H1 (cell line): Measurements from ENCODE around the gene KCNMB2. TPM values are rescaled to one million over a fixed set of nuclear protein-coding genes. Genes with fewer than 3 reads are reported as not detected.

Source experiments
- CTCF ChIA-PET: fragments of 300-600 bp; sonication (Branson Sonifier 250); formaldehyde crosslinking; loops from one replicate; lab custom pipeline; 2021; ENCODE audit not compliant: partially characterized antibody; lab: Charles Lee
- POLR2A ChIA-PET: fragments of 300-600 bp; sonication (Branson Sonifier 250); formaldehyde crosslinking; loops from one replicate; lab custom pipeline; 2021; ENCODE audit warnings: inconsistent platforms; ENCODE audit not compliant: partially characterized antibody; lab: Charles Lee
- DNase-seq, 2 experiments: peaks; one replicate each; pipeline versions ENCODE4 v3.0.0 to v3.0.0-alpha.2; 2010 to 2022; ENCODE audit warnings: low spot score in 2 of 2, low read depth in 1 of 2, mixed read lengths in 1 of 2
- FAIRE-seq: peaks from 2 replicates; lab custom pipeline; 2011; peaks lifted over from hg19 to GRCh38; lab: Jason Lieb, UNC
- H2AFZ ChIP-seq: 2 replicates; pipeline ENCODE4 v1.8.1; 2012; ENCODE audit warnings: low read length, inconsistent platforms
- H2AK5ac ChIP-seq: 2 replicates; pipeline ENCODE4 v1.6.1; 2013; ENCODE audit warnings: low read depth, low read length
- H2BK120ac ChIP-seq: replicated peaks from 2 replicates; pipeline ENCODE3; 2013; ENCODE audit warnings: low read depth, low read length, inconsistent platforms
- H2BK12ac ChIP-seq: 2 replicates; pipeline ENCODE4 v1.6.1; 2013; ENCODE audit warnings: low read depth, low read length
- H2BK15ac ChIP-seq: 2 replicates; pipeline ENCODE4 v1.6.1; 2013; ENCODE audit warnings: low read length
- H2BK20ac ChIP-seq: 2 replicates; pipeline ENCODE4 v1.6.1; 2013; ENCODE audit warnings: low read length
- H2BK5ac ChIP-seq: 2 replicates; pipeline ENCODE4 v1.6.1; 2013; ENCODE audit warnings: low read depth, low read length
- H3K14ac ChIP-seq: 2 replicates; pipeline ENCODE4 v1.6.1; 2013; ENCODE audit warnings: inconsistent platforms; ENCODE audit not compliant: insufficient read length
- H3K18ac ChIP-seq: 2 replicates; pipeline ENCODE4 v1.6.1; 2013; ENCODE audit warnings: low read length; ENCODE audit errors: extremely low read depth
- H3K23ac ChIP-seq: 2 replicates; pipeline ENCODE4 v1.6.1; 2013; ENCODE audit warnings: inconsistent platforms; ENCODE audit not compliant: insufficient read length
- H3K23me2 ChIP-seq: 2 replicates; pipeline ENCODE4 v1.6.1; 2013; ENCODE audit warnings: low read depth, low read length
- H3K27ac ChIP-seq: 2 replicates; pipeline ENCODE4 v1.6.1; 2011; ENCODE audit warnings: low read depth, low read length, inconsistent platforms
- H3K27me3 ChIP-seq, 4 experiments: replicated peaks in 1 of 4; 1 replicate in 1 of 4; 2 replicates in 3 of 4; pipeline versions ENCODE4 v1.6.1 to v1.8.1; 2011 to 2013; ENCODE audit warnings: low read length in 3 of 4, mild to moderate bottlenecking in 3 of 4, inconsistent platforms in 2 of 4, mixed read lengths in 2 of 4, moderate library complexity in 1 of 4; ENCODE audit not compliant: control insufficient read depth in 3 of 4, insufficient read depth in 3 of 4; ENCODE audit errors: extremely low read depth in 1 of 4
- H3K36me3 ChIP-seq, 4 experiments: 2 replicates each; pipeline versions ENCODE4 v1.6.1 to v1.8.1; 2011 to 2013; ENCODE audit warnings: mild to moderate bottlenecking in 4 of 4, low read length in 3 of 4, moderate library complexity in 2 of 4, control low read depth in 1 of 4, inconsistent platforms in 1 of 4; ENCODE audit not compliant: insufficient read depth in 4 of 4, control insufficient read depth in 2 of 4
- H3K4ac ChIP-seq: replicated peaks from 2 replicates; pipeline ENCODE3; 2013; ENCODE audit warnings: low read length, low read depth, mixed read lengths, inconsistent platforms; ENCODE audit not compliant: insufficient read length
- H3K4me1 ChIP-seq, 4 experiments: replicated peaks in 1 of 4; 1 replicate in 1 of 4; 2 replicates in 3 of 4; pipeline versions ENCODE4 v1.6.1 to v1.8.1; 2011 to 2013; ENCODE audit warnings: low read length in 3 of 4, inconsistent platforms in 2 of 4, mixed read lengths in 1 of 4; ENCODE audit not compliant: insufficient read depth in 4 of 4, control insufficient read depth in 3 of 4
- H3K4me2 ChIP-seq, 2 experiments: 2 replicates each; pipeline versions ENCODE4 v1.6.1 to v1.8.1; 2011 to 2013; ENCODE audit warnings: low read depth in 2 of 2, low read length in 2 of 2, control low read depth in 1 of 2, inconsistent platforms in 1 of 2, mild to moderate bottlenecking in 1 of 2; ENCODE audit not compliant: insufficient read depth in 1 of 2
- H3K4me3 ChIP-seq, 4 experiments: fragments of 200-600, 300-600 bp in 1 of 4; sonication (generic), shearing (Covaris generic), sonication (Bioruptor Twin) in 1 of 4; 2 replicates each; pipeline versions ENCODE4 v1.5.1 to v1.8.1; 2011 to 2016; ENCODE audit warnings: low read length in 4 of 4, low read depth in 3 of 4, control low read depth in 2 of 4, inconsistent platforms in 2 of 4, mild to moderate bottlenecking in 2 of 4, mixed read lengths in 1 of 4, moderate library complexity in 1 of 4; ENCODE audit not compliant: insufficient read depth in 2 of 4; ENCODE audit errors: extremely low read depth in 1 of 4
- H3K56ac ChIP-seq: replicated peaks from 2 replicates; pipeline ENCODE3; 2013; ENCODE audit warnings: low read depth, mild to moderate bottlenecking, mixed read lengths, low read length, inconsistent platforms; ENCODE audit not compliant: insufficient read length
- H3K79me1 ChIP-seq: 2 replicates; pipeline ENCODE4 v1.6.1; 2013; ENCODE audit warnings: low read depth, low read length, control low read depth
- H3K79me2 ChIP-seq, 2 experiments: 2 replicates each; pipeline versions ENCODE4 v1.6.1 to v1.8.1; 2012 to 2013; ENCODE audit warnings: low read length in 2 of 2, mild to moderate bottlenecking in 2 of 2, inconsistent platforms in 1 of 2; ENCODE audit not compliant: insufficient read depth in 2 of 2, control insufficient read depth in 1 of 2
- H3K9ac ChIP-seq, 4 experiments: replicated peaks in 1 of 4; 1 replicate in 1 of 4; 2 replicates in 3 of 4; pipeline versions ENCODE4 v1.6.1 to v1.8.1; 2011 to 2013; ENCODE audit warnings: low read depth in 3 of 4, low read length in 3 of 4, control low read depth in 2 of 4, mild to moderate bottlenecking in 2 of 4, moderate library complexity in 2 of 4, inconsistent platforms in 1 of 4; ENCODE audit errors: extremely low read depth in 1 of 4
- H3K9me3 ChIP-seq, 2 experiments: 2 replicates each; pipeline versions ENCODE4 v1.6.1 to v1.8.1; 2012 to 2013; ENCODE audit warnings: mild to moderate bottlenecking in 2 of 2, moderate library complexity in 2 of 2, control low read depth in 1 of 2, inconsistent platforms in 1 of 2, low read depth in 1 of 2, low read length in 1 of 2, mixed read lengths in 1 of 2; ENCODE audit not compliant: insufficient read depth in 2 of 2
- H4K20me1 ChIP-seq, 2 experiments: replicated peaks in 1 of 2; 2 replicates each; pipeline versions ENCODE3 to v1.8.1; 2011 to 2013; ENCODE audit warnings: inconsistent platforms in 2 of 2, low read length in 2 of 2, mild to moderate bottlenecking in 1 of 2; ENCODE audit not compliant: insufficient read depth in 2 of 2, control insufficient read depth in 1 of 2
- H4K5ac ChIP-seq: 2 replicates; pipeline ENCODE4 v1.6.1; 2013; ENCODE audit warnings: low read length, low read depth, mixed read lengths, inconsistent platforms; ENCODE audit not compliant: insufficient read length
- H4K8ac ChIP-seq: 2 replicates; pipeline ENCODE4 v1.8.0; 2013; ENCODE audit warnings: mild to moderate bottlenecking, moderate library complexity, low read length, inconsistent platforms; ENCODE audit not compliant: insufficient read depth; ENCODE audit errors: extremely low read depth
- H4K91ac ChIP-seq: replicated peaks from 2 replicates; pipeline ENCODE3; 2013; ENCODE audit warnings: low read length, mixed read lengths, inconsistent platforms; ENCODE audit not compliant: insufficient read length
- CBX8 ChIP-seq: fragments of 300-800, 300-1000 bp; sonication (generic); IDR thresholded peaks from 2 replicates; pipeline ENCODE4 v1.7.1; 2016; ENCODE audit warnings: low read depth, low read length, borderline replicate concordance
- JUN ChIP-seq: IDR thresholded peaks from 2 replicates; pipeline ENCODE4 v1.6.1; 2011; ENCODE audit warnings: low read depth, mild to moderate bottlenecking, improper control_type of control experiment, low read length
- NANOG ChIP-seq: IDR thresholded peaks from 2 replicates; pipeline ENCODE4 v1.6.1; 2011; ENCODE audit warnings: low read length, low read depth, mild to moderate bottlenecking, inconsistent platforms; ENCODE audit not compliant: insufficient read depth, poor library complexity, severe bottlenecking
- POU5F1 ChIP-seq: IDR thresholded peaks from 2 replicates; pipeline ENCODE4 v1.6.1; 2011; ENCODE audit warnings: low read depth, mild to moderate bottlenecking, low read length, moderate library complexity
- SUZ12 ChIP-seq: fragments of 200-600 bp; sonication (generic); IDR thresholded peaks from 2 replicates; pipeline ENCODE4 v1.6.1; 2012; ENCODE audit warnings: mild to moderate bottlenecking, inconsistent platforms, low read length, moderate library complexity, mixed read lengths
- USF2 ChIP-seq: IDR thresholded peaks from 2 replicates; pipeline ENCODE4 v1.6.1; 2011; ENCODE audit warnings: low read length, improper control_type of control experiment
- polyA plus RNA-seq, 7 experiments: library from polyadenylated mRNA; depleted of rRNA in 3 of 7; stranded (reverse) in 5 of 7; unstranded in 2 of 7; fragments of >200 nt in 5 of 7; fragments of 200-250 nt in 2 of 7; gene quantifications; 1 replicate in 5 of 7; 2 replicates in 1 of 7; 4 replicates in 1 of 7; pipeline versions ENCODE4 v1.2.1 to v1.2.3, GENCODE V29; 2011 to 2013; ENCODE audit warnings: missing spikeins in 2 of 7, mixed read lengths in 2 of 7
- total RNA-seq: library from RNA; stranded (reverse); fragmentation: NEBNext Ultra II Directional; extraction: Animal tissue kit (Norgen Biotek cat#: 25700); gene quantifications from 2 replicates; pipeline ENCODE4 v1.2.1, GENCODE V29; 2021

KCNMB2 gene
- total and polyA plus RNA-seq, 2 of the 8 experiments (the other 6 are each of a cell fraction or from before 2014, with no cell fraction given), result not detected

GRCh38 chr3:178628037-178628436 is 91.8 kb downstream of the KCNMB2 start:
- no peak overlapping the region for H3K18ac ChIP-seq
- no peak overlapping the region for H3K14ac ChIP-seq
- no peak overlapping the region for H2BK20ac ChIP-seq
- no peak overlapping the region for H2BK5ac ChIP-seq
- no peak overlapping the region for H2AFZ ChIP-seq
- H4K20me1 ChIP-seq, result no peaks in the 10 kb centered on the region
- no peak overlapping the region for H2BK120ac ChIP-seq
- ChIA-PET POLR2A (no interaction called here), CTCF (no interaction called here)
- 0 out of 4 replicates have a peak, but pooled peaks cover 0 to 2% of the 10 kb centered on the region in 2 experiments for H3K9me3 ChIP-seq
- H2BK12ac ChIP-seq, result no peak overlapping the region
- H3K56ac ChIP-seq, result no peak overlapping the region
- H3K4ac ChIP-seq, result no peak overlapping the region
- H3K36me3 ChIP-seq, result no peaks in the 10 kb centered on the region
- FAIRE-seq (no peak), DNase-seq (no peak)
- H3K4me2 ChIP-seq, result no peak overlapping the region
- H3K23me2 ChIP-seq, result no peaks in the 10 kb centered on the region
- H3K4me1 ChIP-seq, result no peaks in the 10 kb centered on the region
- H3K79me2 ChIP-seq, result no peaks in the 10 kb centered on the region
- H2AK5ac ChIP-seq, result no peak overlapping the region
- no peak overlapping the region for H2BK15ac ChIP-seq
- H4K5ac ChIP-seq, result no peak overlapping the region
- no peak overlapping the region for H3K27ac ChIP-seq
- H4K8ac ChIP-seq, result no peak overlapping the region
- H3K9ac ChIP-seq, result no peak overlapping the region
- H3K4me3 ChIP-seq, result no peak overlapping the region
- no peak overlapping the region for H3K23ac ChIP-seq
- H3K79me1 ChIP-seq, result no peaks in the 10 kb centered on the region
- TF ChIP-seq CBX8 (no peak), POU5F1 (no peak), JUN (no peak), NANOG (no peak), SUZ12 (no peak), USF2 (no peak)
- H3K27me3 ChIP-seq, result peaks cover 0 to 1% (median 0%) of the 10 kb centered on the region in 4 experiments; a peak in 1 of 7 replicates
- H4K91ac ChIP-seq, result no peak overlapping the region
